TTC549 (cell line): ENCODE data around the gene ALOX5AP.

ENCODE experiments used
- FAIRE-seq: peaks from 2 replicates; lab custom pipeline; 2012; peaks lifted over from hg19 to GRCh38; lab: Jason Lieb, UNC

ALOX5AP gene

DNA sequence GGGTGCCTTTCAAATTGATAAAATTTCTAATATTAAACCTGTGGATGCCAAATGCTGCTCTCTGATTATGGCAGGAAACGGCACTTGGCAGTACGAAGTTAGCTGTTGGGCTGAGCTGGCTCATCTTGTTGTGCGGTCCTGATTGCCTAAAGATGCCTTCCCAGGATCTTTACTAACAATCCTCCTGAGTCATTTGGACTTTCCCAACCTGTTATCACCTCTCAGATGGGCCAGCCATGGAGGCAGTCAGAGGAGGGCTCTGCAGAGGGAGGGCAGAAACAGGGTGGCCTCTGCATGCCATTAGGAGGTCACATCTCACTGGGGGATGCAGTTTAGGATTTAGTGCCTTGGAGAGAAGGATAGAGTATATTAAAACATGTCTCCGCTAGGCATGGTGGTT is 27.3 kb downstream of the ALOX5AP start:
- no peak for FAIRE-seq

DNA sequence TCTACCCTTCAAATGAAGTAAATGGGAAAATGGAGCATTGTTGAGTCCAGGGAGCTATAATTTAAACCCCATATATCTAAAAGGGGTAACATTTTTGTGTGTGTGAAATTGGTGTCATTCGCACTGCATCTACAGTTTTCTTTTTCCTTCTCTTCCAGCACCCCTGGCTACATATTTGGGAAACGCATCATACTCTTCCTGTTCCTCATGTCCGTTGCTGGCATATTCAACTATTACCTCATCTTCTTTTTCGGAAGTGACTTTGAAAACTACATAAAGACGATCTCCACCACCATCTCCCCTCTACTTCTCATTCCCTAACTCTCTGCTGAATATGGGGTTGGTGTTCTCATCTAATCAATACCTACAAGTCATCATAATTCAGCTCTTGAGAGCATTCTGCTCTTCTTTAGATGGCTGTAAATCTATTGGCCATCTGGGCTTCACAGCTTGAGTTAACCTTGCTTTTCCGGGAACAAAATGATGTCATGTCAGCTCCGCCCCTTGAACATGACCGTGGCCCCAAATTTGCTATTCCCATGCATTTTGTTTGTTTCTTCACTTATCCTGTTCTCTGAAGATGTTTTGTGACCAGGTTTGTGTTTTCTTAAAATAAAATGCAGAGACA is 28.6 kb downstream of the ALOX5AP start:
- no peak for FAIRE-seq

DNA sequence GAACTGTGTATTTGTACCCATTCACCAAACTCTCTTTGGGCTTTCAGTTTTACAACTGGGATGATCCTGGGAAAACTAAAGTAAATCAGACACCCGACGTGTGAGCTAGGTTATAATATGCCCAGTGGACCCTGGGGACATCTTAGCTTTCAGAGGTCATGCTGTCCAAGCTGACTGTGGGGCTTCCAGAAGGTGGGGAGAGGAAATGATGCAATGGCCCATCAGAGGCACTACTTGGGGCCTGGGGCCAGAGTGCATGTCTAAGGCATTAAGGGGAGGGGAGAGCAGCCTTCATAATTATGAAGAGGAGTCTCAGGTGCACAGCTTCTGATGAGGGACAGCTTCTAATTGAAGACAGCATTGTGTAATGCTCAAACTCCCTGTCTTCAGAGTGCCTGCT is 30.9 kb downstream of the ALOX5AP start:
- no peak for FAIRE-seq

DNA sequence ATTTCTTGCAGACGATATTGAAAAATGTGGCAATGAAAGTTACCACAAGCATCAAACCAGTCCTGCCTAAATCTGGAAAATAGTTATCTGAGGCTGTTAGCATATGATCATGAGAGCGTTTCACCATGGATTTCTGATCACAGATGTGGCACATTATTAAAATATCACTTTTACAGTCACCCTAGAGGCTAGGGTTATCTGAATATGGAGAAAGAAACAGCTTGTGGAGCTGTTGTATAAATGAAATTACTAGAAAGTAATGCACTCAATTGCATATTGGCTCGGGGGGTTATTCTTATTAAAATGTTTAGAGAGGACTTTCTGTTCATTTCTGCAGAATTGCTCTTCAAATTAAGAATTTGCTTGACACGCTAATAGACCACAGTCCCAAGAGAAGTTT is 35.6 kb downstream of the ALOX5AP start:
- FAIRE-seq = no peak

DNA sequence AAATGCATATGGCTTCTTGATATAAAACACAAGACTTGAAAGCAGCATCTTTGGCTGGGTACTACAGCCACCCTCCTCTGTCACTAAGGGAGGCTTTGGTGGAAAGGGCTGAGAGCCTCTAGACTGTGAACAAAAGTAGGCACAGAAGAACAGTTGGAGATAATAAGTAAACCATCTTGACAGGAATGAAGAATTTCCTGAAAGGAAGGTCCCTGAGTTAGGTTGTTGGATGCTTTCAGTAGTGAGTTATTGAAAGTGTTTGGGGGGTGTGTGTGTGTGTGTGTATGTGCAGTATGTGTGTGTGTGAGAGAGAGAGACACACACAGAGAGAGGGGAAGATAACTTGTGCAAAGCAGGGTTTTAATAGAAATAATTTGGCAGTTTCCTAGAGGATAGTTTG is 38.2 kb downstream of the ALOX5AP start:
- no peak for FAIRE-seq

DNA sequence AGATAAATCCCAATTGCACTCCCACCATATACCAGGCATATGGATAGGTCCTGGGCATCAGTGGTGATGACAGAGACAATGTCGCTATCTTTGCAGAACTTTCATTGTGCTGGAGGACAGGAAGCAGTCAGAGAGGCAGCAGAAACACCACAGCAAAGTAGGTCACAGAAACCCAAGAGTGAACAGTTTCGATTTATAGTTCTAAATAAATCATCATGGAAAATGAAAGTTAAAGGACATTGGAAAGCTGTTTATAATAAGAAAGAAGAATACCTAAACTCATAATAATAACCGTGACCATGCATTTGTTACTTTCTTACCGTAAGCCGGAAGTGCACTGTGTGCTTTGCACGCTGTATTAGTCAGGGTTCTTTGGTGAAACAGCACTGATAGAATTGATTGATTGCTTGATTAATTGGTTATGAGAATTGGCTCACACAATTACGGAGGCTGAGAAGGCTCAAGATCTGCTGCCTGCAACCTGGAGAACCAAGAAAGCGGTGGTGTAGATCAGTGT is 38.9 kb downstream of the ALOX5AP start:
- FAIRE-seq = no peak

DNA sequence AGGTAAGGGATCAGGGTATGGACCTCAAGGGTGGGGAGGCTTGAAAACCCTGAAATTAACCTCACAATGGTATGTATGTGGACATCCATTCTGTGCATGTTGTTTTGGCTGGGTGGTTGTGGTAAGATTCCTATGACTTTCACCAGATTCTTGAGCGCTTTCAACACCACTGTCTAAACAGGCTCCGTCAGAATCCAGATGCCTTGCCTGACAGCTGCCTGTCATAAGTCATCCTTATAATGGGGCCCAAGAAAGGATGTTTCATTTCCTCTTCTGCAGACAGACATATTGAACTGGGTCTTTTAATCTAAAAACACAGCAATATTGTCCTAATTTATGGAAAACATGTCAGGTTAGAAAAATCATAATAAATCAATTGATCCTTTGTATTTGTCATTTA is 41.3 kb downstream of the ALOX5AP start:
- no peak for FAIRE-seq

DNA sequence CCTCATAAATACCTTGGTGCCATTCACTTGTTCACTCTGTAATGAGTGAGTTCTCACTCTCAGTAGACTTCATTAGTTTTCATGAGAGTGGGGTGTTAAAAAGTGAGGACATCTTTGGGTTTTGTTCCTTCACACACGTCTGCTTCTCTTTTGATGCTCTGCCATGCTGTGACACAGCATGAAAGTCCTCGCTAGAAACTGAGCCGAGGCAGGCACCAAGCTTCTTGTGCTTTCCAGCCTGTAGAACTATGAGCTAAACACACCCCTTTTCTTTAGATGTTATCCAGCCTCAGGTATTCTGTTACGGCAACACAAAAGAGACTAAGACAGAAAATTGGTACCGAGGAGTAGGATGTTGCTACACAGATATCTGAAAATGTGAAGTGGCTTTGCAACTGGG is 43.7 kb downstream of the ALOX5AP start:
- no peak for FAIRE-seq

DNA sequence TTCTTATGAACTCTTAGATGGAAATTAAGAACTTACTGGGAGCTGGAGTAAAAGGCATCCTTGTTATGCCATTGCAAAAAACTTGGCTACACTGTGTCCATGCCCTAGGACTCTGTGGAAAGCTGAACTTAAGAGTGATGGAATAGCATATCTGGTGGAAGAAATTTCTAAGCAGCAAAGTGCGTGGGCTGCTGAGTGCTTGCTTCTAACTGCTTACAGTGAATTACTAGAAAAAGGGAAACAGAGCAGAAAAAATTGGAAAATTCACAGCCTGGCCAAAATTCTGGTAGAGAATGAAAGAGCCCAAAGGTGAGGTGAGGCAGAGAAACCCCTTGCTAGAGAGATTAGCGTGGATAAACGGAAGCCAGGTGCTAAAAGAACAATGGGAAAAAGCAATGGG is 44.3 kb downstream of the ALOX5AP start:
- FAIRE-seq = no peak

DNA sequence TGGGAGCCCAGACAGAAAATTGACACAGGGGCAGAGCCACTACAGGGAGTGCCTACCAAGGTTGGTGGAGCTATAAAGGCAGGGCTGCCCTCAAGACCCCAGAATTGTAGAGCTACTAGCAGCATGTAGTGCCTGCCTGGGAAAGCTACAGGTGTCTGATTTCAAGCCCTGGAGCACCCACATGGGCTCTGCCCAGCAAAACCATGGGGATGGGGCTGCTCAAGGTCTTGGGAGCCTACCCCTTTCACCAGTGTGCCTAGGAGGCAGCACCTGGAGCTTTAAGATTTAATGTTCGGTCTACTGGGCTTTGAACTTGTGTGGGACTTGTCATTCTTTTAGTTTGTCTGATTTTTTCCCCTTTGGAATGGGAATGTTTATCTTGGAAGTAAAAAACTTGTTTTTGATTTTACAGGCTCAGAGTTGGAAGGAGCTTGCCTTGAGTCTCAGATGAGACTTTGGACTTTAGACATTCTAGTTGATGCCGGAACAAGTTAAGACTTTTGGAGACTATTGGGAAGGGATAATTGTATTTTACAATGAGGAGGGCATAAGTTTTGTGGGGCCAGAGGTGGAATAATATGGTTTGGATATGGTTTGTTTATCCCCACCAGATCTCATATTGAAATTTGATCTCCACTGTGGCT is 45.1 kb downstream of the ALOX5AP start:
- no peak for FAIRE-seq

DNA sequence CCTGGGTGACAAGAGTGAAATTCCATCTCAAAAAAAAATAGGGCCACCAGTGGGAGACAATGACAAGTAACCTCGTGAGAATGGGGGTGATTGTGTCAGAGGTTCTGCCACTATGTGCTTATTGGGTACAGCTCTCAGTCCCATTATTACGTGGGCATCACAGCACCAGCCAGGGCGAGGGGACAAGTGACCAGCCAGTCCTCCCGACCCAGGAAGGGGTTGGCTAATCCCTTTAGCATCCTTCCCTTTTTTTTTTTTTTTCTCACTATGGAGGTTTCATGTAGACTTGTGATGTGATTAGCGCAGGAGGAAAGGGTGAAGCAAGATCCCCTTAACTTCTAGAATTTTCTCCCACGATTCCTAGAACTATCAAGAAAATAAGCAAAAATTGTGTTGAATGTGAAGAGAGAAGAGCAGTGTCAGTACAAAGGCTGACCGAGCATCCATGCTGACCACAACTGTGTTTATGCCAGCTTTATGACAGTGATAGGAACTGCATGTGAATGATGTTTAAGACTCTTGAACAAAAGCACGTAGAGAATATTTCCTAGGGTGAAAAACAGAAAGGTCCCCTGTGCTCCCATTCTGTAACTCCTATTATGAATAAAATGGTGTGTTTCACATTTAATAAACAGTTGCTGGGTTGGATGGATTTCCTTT is 50.0 kb downstream of the ALOX5AP start:
- FAIRE-seq = no peak

DNA sequence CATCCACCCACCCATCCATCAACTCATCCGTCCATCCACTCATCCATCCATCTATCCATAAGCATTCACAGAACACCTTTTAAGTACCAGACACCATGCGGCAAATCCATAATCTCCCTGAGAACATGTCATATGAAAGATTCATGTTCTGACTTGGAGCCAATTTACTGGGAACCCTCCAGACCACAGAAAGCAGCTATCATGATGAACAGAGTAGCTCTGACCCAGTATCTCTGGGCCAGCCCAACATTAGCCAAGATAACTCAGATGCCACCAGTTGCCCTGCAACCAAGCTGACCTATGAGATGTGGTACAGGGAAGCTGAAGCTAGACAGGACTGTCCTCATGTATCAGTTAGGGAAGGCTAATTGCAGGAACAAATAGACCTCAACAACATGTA is 51.3 kb downstream of the ALOX5AP start:
- FAIRE-seq = no peak

DNA sequence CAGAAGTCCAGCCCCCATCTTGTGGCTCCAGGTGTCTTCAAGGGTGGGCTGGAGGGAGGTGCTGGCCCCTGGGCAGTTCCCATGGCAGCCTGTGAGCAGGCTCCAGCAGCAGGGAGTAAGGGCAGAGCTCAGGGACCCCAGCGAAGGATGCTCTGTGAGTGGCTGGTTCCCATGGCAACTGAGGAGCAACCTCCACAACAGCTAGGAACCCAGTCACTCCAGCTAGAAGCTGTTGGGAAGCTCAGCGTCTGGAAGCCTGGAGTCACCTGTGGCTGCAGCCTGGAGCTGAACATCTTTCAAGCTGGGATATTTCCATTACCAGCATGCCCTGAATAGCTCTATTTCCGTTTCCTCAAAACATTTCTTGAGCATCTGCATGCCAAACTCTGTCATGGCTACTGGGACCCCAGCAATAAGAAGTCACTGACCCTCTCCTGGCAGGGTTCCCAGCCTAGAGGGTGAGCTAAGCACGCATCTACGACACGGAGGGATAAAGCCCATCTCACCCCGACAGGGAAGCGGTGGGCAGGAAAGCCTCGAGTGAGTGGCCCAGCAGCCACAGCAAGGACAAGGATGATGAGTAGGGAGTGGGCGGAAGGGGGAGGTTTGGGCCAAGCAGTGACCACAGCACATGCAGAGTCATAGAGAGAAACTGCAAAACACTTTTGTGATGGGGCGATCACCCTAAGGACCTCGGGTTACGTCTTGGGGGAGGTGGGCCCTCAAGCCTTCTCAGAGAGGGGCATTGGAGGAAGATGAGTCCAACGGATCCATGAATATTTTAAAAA is 52.6 kb downstream of the ALOX5AP start:
- FAIRE-seq = no peak

DNA sequence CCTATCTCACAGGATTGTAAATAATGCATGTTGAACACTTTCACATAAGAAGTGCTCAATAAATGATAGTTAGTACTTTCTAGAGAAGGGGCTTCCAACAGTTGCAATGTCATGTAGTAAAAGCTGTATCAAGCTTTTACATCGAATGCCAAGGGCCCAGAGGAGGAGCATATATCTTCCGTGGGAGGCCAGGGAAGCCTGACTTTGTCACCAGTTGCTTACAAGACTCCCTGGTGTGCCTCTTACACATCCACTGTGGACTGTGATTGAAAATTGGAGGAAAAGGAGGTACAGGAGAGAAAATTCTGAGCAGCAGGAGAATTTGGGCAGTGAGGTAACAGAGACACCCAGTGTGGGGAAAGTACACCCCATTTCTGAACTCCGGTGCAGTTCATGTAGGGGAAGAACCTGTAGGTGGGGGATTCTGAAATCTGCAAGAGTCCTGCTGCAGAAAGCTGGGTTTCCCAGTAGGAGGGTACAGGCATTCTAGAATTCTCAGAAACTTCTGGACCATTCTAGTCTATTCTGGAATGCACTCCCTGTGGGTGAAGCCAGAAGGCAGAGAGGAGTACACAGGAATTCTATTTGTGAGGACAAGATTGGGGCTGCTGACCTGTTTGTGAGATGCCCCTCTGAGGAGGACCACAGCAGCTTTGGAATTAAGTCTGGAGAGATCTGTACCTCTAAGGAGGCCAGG is 54.0 kb downstream of the ALOX5AP start:
- FAIRE-seq = no peak

DNA sequence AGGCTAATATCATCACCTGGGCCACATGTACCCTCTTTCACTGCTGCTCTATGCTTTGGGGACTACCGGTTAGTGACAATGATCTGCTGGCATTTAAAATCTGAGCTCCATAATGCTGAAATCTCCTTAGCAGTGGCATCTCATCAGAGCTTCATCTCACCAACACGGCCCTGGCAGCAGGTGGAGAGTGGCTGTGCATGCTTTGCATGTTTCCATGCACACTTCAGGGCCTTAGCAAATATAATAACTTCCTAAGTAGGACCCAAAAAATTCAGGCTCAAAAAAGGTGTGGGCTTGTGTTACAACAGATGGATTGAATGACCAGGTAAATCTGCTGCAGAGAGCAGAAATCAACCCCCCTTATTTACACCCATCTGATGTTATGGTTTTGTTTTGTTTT is 55.2 kb downstream of the ALOX5AP start:
- FAIRE-seq = no peak

DNA sequence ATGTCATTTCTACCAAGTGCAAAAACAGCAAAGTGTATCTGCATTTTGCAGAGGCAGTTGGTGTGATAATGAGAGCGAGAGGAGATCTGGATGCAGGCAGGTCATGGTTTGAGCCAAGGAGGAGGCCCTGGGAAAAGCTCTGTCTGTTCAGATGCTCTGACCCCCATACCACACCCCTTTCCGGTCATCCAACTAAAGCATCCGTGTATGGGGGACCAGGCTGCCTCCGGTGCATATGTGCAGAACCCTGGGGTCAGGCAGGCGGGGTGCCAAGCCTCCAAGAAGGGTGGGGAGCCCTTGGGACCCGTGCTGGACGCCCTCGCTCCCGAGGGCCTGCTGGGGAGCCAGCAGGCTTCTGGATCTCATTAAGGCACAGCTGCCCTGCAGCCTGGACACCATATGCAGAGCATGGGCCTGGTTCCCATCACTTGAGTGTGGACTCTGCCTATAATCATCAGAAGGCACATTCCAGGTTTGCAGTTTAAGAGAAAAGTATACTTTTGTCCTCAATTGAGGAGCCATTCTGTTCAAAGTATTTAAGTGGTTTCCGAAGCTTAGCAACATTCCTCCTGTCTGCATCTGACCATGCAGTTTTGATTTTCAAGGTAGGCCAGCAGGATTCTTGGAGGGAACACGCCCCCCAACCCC is 56.1 kb downstream of the ALOX5AP start:
- FAIRE-seq = no peak

DNA sequence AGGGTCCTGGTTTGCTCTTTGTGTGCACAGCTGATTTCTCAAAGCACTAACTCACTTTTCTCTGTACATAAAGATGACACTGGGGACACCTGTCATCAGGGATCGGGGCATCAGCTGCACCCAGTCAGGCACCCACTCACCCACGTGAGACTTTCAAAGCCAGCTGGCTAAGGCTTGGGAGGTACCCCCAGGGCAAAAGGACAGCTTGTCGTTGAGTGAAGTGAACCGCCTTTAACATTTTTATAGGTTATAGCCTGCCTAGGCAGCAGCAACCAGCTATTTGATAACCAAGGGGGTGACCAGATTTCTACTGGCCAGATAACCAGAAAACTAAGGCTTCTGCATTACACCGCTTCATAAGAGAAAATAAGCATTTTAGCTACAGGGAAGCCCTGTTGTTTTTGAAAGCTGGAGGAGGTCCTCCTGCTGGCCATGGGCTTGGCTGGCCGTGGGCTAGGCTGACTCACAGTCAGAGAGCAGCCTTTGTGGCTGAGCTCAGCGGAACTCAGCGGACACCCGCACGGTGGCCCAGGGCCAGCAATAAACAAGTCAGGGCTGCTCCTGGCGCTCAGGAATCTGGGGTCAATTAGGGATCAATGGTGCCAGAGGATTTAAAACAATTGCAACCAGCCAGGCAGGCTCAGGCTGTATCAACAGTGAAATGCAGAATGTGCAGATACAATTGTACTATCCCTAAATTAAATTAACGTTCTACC is 57.1 kb downstream of the ALOX5AP start:
- FAIRE-seq = no peak

DNA sequence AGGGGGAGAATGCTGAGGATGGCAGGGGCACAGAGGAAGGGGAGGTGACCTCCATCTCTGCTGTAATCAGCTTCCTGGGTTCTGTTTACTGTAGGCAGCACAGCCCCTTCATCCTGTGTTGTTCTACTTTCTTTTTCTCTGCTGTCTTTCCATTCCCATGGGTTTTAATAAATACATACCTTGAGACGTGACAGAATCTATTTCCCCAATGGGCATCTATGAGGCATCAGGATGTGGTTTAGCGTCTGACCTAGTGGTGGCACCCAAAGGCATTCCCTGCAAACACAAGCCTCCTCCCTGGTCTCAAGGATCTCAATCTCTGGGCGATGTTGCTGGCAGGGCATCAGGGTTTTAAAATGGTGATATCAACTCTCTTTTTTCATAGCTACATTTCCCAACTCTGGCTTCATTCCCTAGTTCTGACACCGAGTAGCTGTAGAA is 60.8 kb downstream of the ALOX5AP start:
- no peak for FAIRE-seq

DNA sequence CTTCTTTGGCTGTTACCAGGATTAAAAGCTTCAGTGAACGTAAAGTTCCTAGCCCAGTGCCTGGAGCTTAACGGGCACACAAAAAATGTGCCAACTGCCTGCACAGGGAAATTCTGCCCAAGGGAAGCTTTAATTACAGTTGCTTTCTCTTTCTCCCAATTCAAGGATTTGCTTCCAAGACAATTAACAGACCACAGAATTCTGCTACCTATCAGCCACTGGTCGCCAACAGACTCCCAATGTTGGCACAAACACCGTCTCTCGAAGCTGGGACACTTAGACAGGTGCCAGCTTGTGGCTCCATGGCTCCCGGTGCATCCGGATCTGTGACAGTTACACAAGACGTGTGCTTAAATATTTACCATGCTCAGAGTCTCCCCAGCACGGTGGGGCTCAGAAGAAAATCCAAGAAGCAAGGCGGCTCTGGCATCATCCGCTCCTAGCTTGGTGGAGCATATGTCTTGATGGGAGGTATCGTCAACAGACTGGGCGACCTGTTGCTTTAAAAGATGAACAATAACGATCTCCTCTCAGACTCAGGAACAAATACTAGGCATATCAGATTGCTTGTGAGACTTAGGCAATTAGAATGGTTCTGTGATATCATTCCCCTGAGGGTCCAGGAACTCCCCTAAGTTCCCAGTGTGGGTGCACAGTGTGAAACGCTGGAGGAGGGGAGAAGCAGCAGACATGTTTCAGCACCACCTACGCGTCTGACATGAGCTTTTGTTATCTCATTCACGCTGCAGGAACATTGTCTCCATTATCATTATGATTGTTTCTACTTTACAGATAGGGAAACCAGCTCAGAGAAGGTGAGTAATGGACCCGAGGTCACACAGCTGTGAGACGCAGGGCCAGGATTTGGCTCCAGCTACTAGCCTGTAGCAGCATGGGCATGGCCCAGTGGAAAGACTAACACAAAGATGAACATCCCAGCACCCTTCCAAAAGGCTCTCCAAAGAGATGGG is 61.6 kb downstream of the ALOX5AP start:
- FAIRE-seq = peak; percentile 78
